ENCODE results near the gene ENTPD6. TPM values are rescaled to one million over a fixed set of nuclear protein-coding genes. Genes with fewer than 3 reads are reported as not detected.
A peak's percentile ranks its signal among the peaks of the same experiment; 100 is the strongest.

Gene ENTPD6
- total RNA-seq, 1 donor from 2014 or later = 43.0 TPM

- Mint-ChIP-seq H3K4me1 (ENCODE audit: unreplicated experiment) (no peaks in the 10 kb centered on the region), H3K36me3 (ENCODE audit: low read depth, unreplicated experiment) (peaks cover 23% of the 10 kb centered on the region), H3K27ac (ENCODE audit: unreplicated experiment) (no peak overlapping the region), H3K4me3 (ENCODE audit: unreplicated experiment) (peak overlapping the region; percentile 67), H3K27me3 (ENCODE audit: unreplicated experiment) (peaks cover 8% of the 10 kb centered on the region), H3K9me3 (ENCODE audit: unreplicated experiment) (no peaks in the 10 kb centered on the region)
- no peak for TF ChIP-seq CTCF (IDR thresholded peaks at IDR 0.05; ENCODE audit: unreplicated experiment)
- DNase-seq (ENCODE audit: low spot score) = no peak
Measured at GRCh38 chr20:25273541-25274358, 78.2 kb downstream of the ENTPD6 start.

GRCh38 chr20:25274481-25274880 lies 79.0 kb downstream of the ENTPD6 start:
- Mint-ChIP-seq H3K4me1 (ENCODE audit: unreplicated experiment) (no peaks in the 10 kb centered on the region), H3K27ac (ENCODE audit: unreplicated experiment) (no peak overlapping the region), H3K36me3 (ENCODE audit: low read depth, unreplicated experiment) (peaks cover 19% of the 10 kb centered on the region), H3K9me3 (ENCODE audit: unreplicated experiment) (no peaks in the 10 kb centered on the region), H3K4me3 (ENCODE audit: unreplicated experiment) (no peak overlapping the region), H3K27me3 (ENCODE audit: unreplicated experiment) (peaks cover 8% of the 10 kb centered on the region)
- TF ChIP-seq CTCF (IDR thresholded peaks at IDR 0.05; ENCODE audit: unreplicated experiment) = no peak
- DNase-seq (ENCODE audit: low spot score) = no peak

GRCh38 chr20:25274891-25275812 lies 79.6 kb downstream of the ENTPD6 start:
- H3K36me3 Mint-ChIP-seq (ENCODE audit: low read depth, unreplicated experiment) = peaks cover 19% of the 10 kb centered on the region
- peaks cover 8% of the 10 kb centered on the region for H3K27me3 Mint-ChIP-seq (ENCODE audit: unreplicated experiment)
- no peak for TF ChIP-seq CTCF (IDR thresholded peaks at IDR 0.05; ENCODE audit: unreplicated experiment)
- no peaks in the 10 kb centered on the region for H3K9me3 Mint-ChIP-seq (ENCODE audit: unreplicated experiment)
- DNase-seq (ENCODE audit: low spot score) = no peak
- peak overlapping the region; percentile 68 for H3K4me3 Mint-ChIP-seq (ENCODE audit: unreplicated experiment)
- H3K4me1 Mint-ChIP-seq (ENCODE audit: unreplicated experiment) = no peaks in the 10 kb centered on the region
- peak overlapping the region; percentile 21 for H3K27ac Mint-ChIP-seq (ENCODE audit: unreplicated experiment)

GRCh38 chr20:25275813-25276532 lies 80.5 kb downstream of the ENTPD6 start:
- no peak for DNase-seq (ENCODE audit: low spot score)
- no peaks in the 10 kb centered on the region for H3K4me1 Mint-ChIP-seq (ENCODE audit: unreplicated experiment)
- H3K9me3 Mint-ChIP-seq (ENCODE audit: unreplicated experiment) = no peaks in the 10 kb centered on the region
- H3K27ac Mint-ChIP-seq (ENCODE audit: unreplicated experiment) = no peak overlapping the region
- peaks cover 18% of the 10 kb centered on the region for H3K36me3 Mint-ChIP-seq (ENCODE audit: low read depth, unreplicated experiment)
- peak overlapping the region; percentile 68 for H3K4me3 Mint-ChIP-seq (ENCODE audit: unreplicated experiment)
- no peak for TF ChIP-seq CTCF (IDR thresholded peaks at IDR 0.05; ENCODE audit: unreplicated experiment)
- H3K27me3 Mint-ChIP-seq (ENCODE audit: unreplicated experiment) = peaks cover 8% of the 10 kb centered on the region

Other genes starting within 250 kb of the ENTPD6 start
- not detected for gene CST7, start 246.4 kb upstream of the ENTPD6 start, total RNA-seq (ENCODE audit: unreplicated experiment)
- gene APMAP, start 203.0 kb upstream of the ENTPD6 start, total RNA-seq (ENCODE audit: unreplicated experiment) = 95.2 TPM
- 15.5 TPM for gene ACSS1, start 137.6 kb upstream of the ENTPD6 start, total RNA-seq (ENCODE audit: unreplicated experiment)
- gene VSX1, start 113.6 kb upstream of the ENTPD6 start, total RNA-seq (ENCODE audit: unreplicated experiment) = not detected
- gene PYGB, start 52.4 kb downstream of the ENTPD6 start, total RNA-seq (ENCODE audit: unreplicated experiment) = 57.9 TPM
- 28.0 TPM for gene ABHD12, start 195.1 kb downstream of the ENTPD6 start, total RNA-seq (ENCODE audit: unreplicated experiment)
- gene GINS1, start 212.0 kb downstream of the ENTPD6 start, total RNA-seq (ENCODE audit: unreplicated experiment) = 12.3 TPM